H54 (cell line): Measurements from ENCODE around the gene USP6NL.

Experiments
- DNase-seq: peaks from one replicate; pipeline ENCODE4 v3.0.0; 2011; ENCODE audit warnings: low spot score, mixed read lengths; ENCODE audit not compliant: insufficient read length
- FAIRE-seq: peaks from 3 replicates; lab custom pipeline; 2011; peaks lifted over from hg19 to GRCh38; lab: Jason Lieb, UNC
- POLR2A ChIP-seq: IDR thresholded peaks from 2 replicates; pipeline ENCODE4 v1.6.1; 2011; ENCODE audit warnings: low read depth, mild to moderate bottlenecking, low read length

The USP6NL gene

DNA sequence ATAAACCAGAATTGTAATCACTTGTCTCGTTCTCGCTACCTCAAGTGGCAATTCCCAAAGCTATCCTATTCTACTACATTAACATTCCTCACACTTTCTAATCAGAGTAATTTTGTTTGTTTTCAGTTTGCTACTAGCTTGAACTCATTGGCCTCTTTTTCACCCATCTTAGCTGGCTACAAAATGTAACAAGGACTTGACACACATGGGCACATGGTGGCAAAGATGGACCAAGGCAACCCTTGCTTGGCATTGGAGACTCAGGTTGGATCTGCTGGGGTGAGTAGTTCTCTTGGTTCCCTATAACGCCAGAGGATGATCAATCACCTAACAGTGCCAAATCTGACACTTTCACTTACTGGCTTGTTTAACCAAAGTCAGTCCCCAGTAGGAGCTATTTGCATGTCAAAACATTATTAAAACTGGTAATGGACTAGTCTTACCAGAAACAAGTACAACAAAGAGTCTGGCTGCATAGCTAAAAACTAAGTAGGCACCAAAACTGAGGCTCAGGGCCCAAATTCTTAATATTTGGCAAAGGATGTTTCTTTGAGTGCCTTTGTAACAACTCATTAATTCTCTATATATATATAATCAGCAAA, 1.9 kb downstream of the USP6NL start:
- peak; percentile 85 for FAIRE-seq
- no peak for DNase-seq
- no peak for TF ChIP-seq POLR2A

DNA sequence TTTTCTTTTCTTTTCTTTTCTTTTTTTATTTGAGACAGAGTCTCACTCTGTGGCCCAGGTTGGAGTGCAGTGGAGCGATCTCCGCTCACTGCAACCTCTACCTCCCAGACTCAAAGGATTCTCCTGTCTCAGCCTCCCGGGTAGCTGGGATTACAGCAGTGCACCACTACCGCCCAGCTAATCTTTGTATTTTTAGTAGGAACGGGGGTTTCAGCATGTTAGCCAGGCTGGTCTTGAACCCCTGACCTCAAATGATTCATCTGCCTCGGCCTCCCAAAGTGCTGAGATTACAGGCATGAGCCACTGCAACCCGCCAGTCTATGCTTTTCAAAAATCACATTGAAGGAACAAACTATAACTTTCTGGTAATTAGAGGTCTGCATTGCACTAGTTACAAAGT, 2.4 kb downstream of the USP6NL start:
- FAIRE-seq, result no peak

DNA sequence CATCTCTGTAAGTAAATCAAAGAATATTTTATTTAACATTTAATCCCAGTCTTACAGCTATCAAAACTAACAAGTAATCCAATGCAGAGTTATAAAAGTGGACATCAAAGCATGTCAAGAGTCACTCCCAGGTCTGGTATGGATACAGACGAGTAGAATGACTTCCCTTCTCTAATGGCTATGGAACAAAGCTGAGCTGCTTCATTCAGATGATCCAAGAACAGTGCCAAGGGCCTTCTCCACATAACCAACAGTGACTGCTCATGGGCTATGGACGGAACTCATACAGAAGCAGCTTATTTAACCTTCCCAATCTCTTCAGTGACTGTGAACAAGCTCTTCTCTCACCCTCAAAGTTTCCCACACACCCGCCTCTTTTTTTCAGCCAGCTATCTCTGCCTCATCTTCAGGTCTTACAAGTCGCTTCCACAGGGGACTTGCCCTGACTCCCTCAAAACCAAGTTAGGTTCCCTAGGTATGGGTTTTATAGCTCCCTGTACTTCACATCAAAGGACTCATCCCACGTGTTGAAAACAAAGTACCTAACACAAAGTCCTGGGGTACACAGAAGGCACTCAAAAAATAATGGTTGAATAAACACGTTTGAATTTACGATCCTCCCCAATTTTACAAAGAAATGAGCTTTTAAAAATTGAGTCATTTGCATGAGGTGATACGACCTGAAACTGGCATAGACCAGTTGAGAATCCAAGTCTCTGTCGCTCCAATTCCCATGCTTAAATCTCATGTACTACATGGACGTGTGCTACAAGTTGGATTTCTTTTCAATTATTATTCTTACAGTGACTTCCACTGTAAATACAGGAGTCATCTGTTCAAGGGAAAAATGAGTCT, 3.1 kb downstream of the USP6NL start:
- FAIRE-seq (no peak), DNase-seq (no peak)
- TF ChIP-seq POLR2A, result no peak

More for the DNA sequence above, 2.4 kb downstream of the USP6NL start:
- no peak for DNase-seq
- no peak for TF ChIP-seq POLR2A

DNA sequence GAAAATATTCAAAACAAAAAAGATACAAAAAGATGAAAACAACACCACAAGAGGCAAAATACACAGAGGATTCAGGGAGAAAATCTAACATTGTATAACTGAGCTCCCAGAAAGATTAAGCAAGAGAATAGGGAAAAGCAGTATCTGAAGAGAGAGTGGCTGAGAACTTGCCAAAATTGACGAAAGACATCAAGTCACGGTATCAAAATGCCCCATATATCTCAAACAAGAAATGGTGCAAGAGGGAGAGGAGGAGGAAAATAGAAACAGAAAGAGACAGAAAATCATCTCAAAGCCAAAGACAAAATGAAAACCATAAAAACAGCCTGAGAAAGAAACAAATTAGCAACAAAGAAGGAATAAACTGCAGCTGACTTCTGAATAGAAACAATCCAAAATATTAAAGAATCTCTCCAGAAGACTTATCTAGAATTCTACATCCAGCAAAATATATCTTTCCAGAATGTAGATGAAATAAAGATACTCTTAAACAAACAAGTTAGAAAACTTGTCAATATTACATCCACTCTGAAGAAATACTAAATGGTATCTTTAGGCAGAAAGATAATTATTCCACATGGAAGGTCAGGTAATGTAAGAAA, 5.5 kb downstream of the USP6NL start:
- no peak for FAIRE-seq
- no peak for DNase-seq

DNA sequence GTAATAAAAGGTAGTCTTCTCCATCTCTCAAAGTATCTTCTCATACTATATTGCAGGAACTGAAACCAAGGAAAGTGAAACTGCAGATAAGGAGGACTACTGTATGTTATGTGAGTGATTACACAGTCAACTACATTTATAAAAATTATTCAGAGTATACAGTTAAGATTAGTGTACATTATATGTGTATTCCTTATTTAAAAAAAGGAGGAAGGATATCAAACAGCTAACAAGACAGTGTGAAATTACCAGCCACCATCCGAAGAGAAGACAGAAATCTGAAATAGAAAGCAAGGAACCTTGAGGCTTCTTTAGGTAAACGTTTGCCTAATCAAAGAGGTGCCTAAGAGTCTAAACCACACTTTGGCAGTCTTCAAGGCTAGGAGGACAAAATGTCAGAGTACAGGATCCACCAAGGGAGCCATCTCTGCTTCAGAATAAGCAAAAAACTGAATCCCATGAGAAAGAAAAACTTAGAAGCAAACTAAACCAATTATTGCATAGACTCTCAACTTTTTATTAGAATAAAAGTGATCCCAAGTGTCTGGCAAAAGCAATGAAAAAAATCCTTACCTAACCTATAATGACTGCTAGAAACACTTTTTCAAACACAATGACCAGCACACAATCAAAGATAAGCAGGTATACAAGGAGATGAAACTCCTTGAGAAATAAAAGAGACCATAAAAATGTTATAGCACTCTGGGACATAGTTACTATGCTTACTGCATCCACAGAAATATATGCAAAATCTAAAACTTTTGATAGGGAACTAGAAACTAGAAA, 6.4 kb downstream of the USP6NL start:
- TF ChIP-seq POLR2A, result no peak
- FAIRE-seq (peak; percentile 38), DNase-seq (no peak)

More for the DNA sequence above, 5.5 kb downstream of the USP6NL start:
- no peak for TF ChIP-seq POLR2A

DNA sequence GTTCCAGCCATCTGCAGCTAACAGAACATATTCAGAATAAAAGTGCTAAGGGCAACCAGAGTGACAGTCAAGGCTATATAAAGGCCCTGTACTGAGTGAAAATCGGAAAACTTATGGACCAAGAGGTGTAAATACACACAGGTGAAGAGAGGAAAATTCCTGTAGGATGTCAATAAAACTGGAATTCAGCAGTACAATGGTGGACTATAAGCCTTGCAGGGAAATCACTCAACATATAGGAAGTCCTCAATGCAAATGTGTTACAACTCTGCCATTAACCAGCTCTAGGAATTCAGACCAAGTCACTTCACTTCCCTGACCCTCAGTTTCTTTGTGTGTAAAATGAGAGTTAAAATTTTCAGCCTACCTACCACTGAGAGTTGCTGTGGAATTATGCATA, 7.7 kb downstream of the USP6NL start:
- FAIRE-seq (no peak), DNase-seq (no peak)
- no peak for TF ChIP-seq POLR2A

DNA sequence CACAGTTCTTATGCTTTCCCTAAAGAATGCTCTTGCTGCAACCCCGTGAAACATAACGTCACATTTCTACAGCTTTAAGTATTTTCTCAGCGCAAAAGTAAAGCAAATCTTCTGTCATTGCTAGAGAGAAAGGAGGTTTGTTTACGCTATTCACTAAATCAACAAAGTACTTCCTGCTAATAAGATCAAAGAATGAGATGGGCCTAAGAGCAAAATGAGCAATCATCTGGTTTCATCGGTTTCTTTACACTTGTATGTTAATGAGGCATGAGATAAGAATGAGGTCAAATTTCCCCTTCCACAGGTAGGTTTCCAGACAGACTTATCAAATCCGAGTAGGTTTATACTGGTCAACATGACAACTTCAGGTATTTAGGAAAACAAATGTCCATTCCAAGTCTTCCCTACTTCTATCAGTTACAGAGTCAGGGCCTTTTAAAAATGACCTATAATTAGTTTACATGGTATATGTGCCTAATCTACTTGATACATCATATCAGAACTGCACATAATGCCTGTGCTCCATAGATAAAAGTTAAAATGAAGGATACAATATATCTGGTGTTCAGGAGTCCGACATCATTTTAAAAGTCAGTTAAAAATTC, 8.4 kb downstream of the USP6NL start:
- TF ChIP-seq POLR2A, result no peak
- FAIRE-seq (no peak), DNase-seq (no peak)

DNA sequence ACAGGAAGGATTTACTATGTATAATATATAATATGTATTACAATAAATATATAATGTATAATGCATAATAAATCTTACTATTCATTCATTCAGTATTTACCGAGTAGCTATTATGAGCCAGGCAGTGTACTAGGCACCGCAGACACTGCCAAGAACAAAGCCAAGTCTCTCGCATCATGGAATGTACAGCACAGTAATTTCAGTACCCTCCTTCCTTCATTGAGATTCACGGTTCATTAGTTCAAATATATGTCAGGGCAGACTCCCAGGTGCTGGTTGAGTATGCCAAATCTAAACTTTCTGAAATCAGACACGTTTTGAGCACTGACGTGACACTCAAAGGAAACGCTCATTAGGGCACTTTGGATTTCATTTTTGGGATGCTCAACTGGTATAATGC, 9.1 kb downstream of the USP6NL start:
- no peak for TF ChIP-seq POLR2A
- FAIRE-seq (no peak), DNase-seq (no peak)

DNA sequence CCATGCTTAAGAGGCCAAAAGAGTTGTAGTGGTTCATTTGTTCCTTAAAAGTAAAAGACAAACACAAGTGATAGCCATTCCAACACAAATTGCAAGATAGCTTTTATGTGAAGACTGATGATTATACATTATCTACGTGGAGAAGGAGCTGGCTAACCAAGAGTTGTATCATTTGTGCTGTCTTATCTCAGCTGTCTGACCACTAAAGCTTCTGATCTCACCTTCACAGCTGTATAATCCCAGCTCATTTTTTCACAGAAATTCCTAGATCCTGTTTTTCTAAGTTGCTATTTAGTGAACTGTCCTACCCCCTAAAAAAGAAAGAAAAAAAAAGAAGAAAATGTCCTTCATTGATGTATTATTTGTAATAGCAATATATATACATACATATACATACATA, 9.8 kb downstream of the USP6NL start:
- no peak for TF ChIP-seq POLR2A
- FAIRE-seq (no peak), DNase-seq (no peak)

DNA sequence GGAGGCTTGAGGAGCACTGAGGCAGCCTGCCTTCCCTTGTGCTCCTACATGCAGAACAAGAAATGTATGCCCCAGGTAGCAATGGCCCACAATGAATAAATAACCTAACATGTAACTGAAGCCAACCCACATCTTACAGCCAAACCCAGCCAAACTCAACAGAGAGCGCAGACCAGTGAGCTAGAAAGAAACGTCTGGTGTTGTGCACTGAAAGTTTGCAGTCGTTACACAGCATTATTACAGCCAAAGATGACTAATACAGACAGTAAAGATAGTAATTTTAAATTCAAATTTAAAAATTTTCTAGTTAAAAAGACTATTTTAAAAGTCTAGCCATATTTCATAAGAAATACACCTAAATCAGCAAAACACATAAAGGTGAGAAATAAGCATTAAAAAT, 11.2 kb downstream of the USP6NL start:
- TF ChIP-seq POLR2A, result no peak
- no peak for DNase-seq
- FAIRE-seq, result no peak

DNA sequence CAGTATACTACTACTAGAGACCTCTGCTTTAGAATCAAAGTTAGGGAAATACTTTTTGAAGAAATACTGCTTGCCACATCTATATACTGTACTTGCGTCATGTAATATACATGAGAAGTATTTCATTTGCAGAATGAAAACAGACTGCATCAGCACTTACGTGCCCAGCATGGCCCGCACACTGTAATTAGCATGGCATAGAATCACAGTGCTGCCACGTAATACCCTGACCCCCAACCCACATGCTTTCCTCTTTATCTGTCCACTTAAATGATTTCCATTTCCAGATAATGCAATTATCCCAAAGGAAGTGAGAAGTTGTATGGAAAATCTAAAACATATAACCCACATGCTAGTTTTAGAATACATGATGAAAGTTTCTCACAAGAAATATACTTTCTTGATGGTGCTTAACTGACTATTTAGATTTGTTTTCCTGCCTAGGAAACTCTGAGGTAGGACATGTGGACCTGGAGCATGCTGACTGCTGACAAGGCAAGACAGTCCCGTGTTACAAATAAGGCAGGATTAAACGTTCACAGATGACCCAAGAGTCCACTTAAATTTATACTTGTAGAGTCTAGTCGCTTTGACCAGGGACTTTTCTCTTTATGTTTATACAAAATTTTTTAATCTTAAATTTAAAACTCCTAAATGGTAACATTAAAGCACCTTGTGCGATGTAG, 12.6 kb downstream of the USP6NL start:
- no peak for TF ChIP-seq POLR2A

DNA sequence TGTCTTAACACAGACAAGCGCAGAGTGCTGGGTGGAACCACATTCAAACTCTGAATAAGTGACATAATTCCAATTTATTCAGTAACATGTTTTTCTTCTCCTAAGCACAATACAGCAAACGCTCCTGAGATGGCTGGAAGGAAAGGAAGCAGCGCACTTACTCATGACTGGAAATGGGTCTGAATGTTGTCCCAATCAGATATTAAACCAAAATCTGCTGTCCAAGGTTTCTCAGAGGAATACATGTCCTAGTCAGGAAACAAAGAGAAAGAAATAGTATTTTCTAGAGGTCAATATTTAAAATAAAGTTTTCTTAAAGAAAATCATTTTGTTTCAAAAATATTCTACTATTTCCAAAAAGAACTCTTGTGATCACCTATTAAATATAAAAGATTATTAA, 14.0 kb downstream of the USP6NL start:
- TF ChIP-seq POLR2A, result no peak
- DNase-seq (no peak), FAIRE-seq (no peak)

More for the DNA sequence above, 12.6 kb downstream of the USP6NL start:
- FAIRE-seq (no peak), DNase-seq (no peak)

DNA sequence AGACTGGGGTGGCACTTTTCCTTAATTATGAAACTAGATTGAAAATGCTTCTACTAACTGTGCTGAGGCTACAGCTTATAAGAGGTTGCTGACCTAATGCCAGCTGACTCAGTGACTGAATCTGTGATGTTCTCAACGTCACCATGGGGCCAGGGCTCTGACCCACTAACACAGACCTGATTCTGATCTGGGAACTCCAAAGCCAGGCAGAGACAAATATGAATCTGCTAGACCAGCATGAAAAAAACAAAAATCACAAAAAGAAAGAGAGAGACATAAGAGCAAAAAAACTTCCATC, 16.1 kb downstream of the USP6NL start:
- TF ChIP-seq POLR2A, result no peak
- no peak for DNase-seq
- peak; percentile 90 for FAIRE-seq
